NCI-H2196 treated with DMSO at 0.1 percent for 48 hours (cell line): ENCODE measurements around the gene NFIX.
"Not testable (repeated sequence)": the region's sequence is repeated elsewhere in the genome, so short reads cannot be mapped to it uniquely, and the experiment has no call there.

Experiments
- DNase-seq: peaks from one replicate; lab custom pipeline; 2025; ENCODE audit not compliant: unreplicated experiment; lab: John Stamatoyannopoulos, UW

The NFIX gene

DNA sequence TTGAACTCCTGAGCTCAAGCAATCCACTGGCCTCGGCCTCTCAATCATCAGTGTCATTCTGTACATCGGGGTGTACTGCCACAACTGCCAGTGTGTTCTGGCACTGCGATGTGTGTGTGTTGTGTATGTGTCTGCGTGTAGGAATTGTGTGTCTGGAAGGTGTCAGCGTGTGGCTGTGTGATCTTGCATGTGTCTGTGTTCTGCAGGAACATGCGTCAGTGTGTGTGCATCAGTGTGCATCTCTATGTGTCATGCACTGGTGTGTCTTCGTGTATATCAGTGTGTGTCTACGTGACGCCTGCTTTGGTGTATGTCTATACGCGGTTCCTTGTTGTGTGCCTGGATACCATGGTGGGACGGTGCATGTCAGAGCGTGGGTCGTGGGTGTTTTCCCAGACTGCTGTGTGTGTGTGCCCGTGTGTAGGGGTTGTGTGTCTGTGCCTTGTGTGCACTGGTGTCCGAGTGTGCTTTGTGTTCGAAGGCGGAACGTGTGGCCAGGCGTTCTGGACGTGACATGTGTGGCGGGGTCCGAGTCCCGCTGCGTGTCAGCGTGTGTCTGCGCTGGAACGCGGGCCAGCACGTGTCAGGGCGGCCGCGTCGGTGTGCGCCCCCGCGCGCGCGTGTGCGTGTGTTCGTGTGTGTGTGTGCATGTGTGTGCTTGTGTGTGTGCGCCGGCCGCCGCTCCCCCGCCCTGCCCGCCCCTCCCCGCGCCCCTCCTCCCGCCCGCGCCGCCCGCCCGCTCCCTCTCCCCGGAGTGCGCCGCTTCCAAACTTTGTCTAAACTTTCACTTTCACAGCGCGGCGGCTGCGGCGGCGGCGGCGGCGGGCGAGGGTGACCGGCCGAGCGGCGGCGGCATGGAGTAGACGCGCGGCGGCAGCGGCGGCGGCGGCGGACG, at the start of gene NFIX:
NFIX (plus strand) TSS at position 775 of the 895 bp plus-strand sequence. CDS start 363 bp downstream, outside the sequence.
- no peak for DNase-seq

DNA sequence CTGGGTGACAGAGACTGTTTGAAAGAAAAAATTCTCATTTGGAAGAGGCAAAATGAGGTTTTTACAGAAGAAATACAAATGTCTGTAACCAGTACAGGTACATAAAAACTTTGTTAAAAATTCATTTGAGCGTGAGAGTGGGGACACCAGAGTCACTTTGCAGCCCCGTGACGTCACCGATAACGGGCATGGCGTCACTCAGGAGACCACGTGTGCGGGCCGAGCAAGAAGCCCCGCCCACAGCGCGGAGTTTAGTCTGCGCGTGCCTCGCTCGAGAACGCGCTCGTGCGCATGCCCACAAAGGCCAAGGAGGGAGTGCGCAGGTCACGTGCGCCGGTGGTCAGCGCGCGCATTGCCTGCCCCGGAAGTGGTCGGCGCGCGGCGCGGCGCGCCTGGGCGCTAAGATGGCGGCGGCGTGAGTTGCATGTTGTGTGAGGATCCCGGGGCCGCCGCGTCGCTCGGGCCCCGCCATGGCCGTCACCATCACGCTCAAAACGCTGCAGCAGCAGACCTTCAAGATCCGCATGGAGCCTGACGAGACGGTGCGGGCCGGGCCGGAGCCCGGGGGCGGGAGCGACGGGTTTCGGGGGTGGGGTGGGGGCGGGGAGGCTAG, 49.7 kb upstream of the NFIX start, which contains the start of gene RAD23A:
RAD23A (plus strand) TSS at position 384 of the 613 bp plus-strand sequence; CDS start at position 471, 87 bp downstream.
- DNase-seq = peak; percentile 92

DNA sequence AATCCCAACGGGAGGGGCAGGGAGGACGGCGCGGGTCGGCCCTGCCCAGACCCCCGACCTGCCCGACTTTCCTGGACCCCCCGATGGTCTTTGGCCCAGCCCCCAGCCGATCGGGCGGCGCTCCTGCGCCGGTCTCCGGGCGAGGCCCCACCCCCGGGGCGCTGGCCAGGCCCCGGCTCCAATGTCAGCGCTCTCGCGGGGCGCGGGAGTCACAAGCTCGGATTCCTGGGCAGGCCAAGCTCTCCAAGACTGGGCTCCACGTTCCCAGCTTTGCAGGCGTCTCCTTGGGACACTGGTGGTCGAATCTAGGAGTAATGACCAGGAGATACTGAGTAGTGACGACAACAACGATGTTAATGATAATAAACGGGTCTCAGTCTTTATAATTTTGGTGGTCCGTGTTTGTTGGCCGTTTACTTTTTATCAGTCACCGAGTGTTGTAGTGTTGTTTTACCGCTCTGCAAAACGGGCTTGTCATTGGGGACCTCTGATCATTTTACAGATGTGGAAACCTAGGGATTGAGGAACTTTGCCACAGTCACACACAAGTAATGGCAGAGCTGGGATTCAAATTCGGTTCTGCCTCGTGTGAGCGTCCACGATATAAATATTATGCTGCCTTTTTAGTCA, 49.1 kb upstream of the NFIX start:
- peak; percentile 42 for DNase-seq

DNA sequence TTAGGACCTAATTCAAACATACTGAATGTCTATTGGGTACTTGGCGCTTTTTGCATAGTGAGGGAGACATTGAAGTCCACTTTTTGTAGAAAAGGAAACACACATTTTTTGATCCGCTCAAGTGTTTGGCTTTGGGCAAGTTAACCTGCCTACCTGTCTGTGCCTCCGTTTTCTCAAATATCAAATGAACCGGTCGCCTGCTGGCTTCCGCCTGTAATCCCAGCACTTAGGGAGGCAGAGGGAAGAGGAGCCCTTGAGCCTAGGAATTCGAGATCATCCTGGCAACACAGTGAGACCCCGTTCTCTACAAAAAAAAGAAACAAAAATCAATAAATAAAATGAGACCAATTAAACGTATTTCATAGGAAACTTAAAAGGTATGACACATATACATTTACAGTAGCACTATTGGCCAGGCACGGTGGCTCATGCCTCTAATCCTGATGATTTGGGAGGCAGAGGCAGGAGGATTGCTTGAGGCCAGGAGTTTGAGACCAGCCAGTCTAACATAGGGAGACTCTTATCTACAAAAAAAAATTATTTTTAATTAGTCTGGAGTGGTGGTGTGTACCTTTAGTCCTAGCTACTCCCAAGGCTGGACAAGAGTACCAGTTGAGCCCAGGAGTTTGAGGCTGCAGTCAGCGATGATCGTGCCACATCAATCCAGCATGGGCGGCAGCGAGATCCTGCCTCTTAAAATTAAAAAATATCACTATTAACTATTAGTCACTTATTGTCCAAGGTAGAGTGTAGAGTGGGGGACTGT, 48.4 kb upstream of the NFIX start:
- DNase-seq = no peak

DNA sequence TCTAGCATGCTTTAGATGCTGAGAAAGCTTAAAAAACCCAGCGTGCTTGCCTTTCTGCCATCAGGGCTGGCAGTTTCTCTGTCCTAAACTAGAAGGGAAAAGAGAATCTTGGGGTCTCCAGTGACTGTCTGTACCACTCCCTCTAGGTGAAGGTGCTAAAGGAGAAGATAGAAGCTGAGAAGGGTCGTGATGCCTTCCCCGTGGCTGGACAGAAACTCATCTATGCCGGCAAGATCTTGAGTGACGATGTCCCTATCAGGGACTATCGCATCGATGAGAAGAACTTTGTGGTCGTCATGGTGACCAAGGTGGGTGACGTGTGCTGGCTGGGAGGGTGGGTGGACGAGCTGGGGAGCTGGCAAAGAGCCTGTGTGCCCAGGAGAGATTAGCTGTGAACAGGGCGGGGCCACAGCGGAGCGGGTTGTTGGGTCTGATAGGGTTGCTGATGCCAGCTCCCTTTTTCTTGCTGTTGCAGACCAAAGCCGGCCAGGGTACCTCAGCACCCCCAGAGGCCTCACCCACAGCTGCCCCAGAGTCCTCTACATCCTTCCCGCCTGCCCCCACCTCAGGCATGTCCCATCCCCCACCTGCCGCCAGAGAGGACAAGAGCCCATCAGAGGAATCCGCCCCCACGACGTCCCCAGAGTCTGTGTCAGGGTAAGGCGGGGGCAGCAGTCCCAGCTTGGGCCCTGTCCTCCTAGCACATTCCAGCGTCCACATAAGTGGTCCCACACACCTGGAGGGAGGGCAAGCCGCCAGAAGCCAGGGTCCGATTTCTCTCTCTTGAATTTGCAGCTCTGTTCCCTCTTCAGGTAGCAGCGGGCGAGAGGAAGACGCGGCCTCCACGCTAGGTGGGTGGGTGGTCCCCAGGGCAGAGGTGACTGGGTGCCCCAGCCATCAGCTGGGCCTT, 47.3 kb upstream of the NFIX start:
- DNase-seq = no peak

DNA sequence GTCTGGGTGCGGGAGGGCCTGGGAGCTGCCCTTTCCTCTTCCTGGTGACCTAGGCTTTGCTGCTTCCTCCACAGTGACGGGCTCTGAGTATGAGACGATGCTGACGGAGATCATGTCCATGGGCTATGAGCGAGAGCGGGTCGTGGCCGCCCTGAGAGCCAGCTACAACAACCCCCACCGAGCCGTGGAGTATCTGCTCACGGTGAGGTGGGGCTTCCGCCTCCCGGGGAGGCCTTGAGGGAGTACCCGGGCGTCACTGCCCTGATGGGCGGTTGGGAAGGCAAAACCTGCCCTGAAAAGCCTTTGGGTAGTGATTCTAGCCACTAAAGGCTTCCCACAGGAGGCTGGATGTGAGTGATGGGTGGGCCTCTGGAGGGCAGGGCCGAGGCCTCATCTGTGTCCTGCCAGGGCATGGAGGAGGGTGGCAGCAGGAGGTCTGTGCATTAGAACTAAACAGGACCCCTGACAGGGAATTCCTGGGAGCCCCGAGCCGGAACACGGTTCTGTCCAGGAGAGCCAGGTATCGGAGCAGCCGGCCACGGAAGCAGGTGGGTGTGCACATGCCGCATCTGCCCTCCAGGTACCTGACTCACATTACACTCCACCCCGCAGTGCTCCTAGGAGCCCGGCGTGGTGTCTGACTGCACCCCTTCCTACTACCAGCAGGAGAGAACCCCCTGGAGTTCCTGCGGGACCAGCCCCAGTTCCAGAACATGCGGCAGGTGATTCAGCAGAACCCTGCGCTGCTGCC, 46.5 kb upstream of the NFIX start:
- DNase-seq = no peak

DNA sequence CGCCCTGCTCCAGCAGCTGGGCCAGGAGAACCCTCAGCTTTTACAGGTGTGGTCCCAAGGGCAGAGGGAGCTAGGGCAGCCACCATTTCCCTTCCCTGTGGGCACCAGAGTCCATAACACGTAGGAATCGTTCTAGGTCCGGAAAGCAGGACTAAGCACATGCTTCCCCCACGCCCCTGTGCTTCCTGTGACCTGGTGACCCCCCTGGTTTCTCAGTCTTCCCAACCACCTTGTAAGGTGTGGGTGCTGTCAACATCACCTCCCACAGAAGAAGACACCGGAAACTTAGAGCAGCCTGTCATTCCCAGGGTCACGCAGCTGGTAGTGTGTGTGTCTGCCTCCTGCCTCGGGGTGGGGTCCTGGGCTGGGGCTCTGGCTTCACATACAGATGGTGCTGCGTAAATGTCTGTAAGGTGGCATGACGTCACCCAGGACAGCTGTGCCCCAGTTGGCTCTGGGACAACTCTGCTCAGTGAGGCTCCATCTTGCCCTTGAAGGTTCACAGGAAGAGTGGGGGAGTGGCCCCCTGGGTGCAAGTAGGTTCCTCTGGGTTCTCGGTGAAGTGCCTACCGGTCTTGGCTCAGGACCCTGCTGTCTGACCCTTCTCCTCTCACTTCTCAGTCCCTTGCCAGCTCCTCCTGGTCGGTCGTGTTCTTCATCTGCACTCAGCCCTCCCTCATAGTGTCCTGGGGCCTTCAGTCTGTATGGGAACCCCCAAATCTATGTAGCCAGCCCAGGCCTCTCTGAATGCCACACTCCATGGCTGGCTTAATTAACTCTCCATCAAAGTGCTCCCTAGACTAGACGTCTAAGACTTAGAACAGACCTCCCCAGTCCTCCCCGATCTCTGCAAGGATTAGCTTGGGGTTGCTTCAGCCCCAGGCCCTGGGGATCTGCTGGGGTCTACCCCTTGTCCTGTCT, 45.7 kb upstream of the NFIX start:
- no peak for DNase-seq

DNA sequence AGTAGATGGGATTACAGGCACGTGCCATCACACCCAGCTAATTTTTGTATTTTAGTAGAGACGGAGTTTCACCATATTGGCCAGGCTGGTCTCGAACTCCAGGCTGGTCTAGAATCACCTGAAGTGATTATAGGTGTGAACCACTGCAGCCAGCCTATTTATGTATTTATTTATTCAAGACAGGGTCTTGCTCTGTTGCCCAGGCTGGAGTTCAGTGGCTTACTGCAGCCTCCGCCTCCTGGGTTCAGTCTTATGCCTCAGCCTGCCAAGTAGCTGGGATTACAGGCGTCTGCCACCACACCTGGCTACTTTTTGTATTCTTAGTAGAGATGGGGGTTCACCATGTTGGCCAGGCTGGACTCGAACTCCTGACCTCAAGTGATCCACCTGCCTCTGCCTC, 43.2 kb upstream of the NFIX start:
- DNase-seq = not testable (repeated sequence)

DNA sequence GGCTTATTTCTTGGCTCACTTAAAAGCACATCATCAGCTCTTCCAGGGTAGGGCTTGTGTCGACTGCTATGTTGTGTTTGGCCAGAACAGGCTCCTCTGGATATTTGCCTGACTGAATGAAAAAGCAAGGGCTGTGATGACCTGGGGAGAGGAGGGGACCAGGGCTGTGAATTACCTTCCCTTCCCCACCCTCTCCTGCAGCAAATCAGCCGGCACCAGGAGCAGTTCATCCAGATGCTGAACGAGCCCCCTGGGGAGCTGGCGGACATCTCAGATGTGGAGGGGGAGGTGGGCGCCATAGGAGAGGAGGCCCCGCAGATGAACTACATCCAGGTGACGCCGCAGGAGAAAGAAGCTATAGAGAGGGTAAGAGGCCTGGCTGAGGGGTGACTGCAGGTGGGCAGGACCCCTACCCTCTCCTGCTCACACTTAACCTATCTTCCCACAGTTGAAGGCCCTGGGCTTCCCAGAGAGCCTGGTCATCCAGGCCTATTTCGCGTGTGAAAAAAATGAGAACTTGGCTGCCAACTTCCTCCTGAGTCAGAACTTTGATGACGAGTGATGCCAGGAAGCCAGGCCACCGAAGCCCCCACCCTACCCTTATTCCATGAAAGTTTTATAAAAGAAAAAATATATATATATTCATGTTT, 42.7 kb upstream of the NFIX start:
- no peak for DNase-seq

DNA sequence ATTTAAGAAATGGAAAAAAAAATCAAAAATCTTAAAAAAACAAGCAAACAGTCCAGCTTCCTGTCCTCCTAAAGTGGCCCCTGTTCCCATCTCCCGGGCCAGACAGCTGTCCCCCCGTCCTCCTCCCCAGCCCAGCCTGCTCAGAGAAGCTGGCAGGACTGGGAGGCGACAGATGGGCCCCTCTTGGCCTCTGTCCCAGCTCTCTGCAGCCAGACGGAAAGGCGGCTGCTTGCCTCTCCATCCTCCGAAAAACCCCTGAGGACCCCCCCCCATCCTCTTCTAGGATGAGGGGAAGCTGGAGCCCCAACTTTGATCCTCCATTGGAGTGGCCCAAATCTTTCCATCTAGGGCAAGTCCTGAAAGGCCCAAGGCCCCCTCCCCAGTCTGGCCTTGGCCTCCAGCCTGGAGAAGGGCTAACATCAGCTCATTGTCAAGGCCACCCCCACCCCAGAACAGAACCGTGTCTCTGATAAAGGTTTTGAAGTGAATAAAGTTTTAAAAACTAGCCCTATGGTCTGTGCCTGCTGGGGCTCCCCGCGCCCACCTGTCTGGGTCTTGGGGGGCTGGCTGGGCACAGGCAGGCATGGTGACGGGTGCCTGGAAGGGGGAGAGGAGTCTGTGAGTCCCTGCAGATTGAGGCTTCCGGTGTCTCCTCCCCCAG, 42.0 kb upstream of the NFIX start:
- DNase-seq = no peak

DNA sequence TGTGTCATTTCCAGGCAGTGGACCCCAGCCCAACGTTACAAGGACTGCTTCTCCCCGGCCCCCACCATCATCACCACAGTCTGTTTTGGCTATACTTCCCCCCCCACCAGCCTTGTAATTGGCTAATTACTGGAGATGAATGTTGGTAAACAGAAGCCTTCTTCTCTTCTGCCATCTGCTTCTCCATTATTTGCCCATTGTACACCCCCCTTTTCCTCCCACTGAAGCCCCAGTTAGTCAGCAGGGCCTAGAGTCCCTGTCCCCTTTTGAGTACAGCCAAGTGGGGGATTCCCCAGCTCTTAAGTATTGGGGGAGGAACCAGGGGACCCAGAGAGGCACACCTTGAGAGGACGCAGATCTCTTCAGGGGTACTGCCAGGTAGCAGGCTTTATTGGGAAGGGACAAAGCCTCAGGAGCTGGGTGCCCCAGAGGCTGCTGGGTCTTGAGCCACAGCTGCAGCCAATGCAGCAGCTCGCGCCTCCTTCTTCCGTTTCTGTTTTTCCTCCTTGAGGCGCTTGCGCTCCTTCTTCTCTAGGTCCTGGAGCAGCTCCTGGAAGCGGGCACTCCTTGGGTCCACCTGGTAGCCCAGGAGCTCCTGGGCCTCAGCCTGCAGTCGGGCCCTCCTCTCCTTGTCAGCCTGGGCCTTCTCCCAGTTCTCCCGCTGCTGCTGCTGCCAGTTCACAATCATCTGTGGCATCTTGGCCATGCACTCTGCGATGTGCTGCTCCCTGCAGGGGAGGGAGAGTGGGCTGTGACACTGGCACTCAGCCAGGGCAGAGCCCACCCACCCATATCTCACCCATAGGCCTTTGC, 41.3 kb upstream of the NFIX start:
- DNase-seq = no peak

DNA sequence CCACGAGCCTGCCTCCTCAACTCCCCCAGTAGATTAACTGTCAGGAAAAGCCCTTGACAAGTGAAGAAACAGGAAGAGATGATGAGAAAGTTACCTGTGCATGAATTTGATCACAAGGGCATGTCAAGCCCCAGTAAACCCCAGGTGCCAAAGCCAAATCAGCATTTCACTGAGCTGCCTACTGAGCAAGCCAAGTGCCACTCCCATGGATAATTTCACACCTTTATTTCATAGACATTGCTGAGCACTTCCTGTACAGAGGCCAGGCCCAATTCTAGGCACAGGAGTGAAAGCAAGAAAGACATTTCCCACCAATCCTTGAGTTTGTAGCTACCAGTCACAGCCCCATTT, 40.7 kb upstream of the NFIX start:
- no peak for DNase-seq

DNA sequence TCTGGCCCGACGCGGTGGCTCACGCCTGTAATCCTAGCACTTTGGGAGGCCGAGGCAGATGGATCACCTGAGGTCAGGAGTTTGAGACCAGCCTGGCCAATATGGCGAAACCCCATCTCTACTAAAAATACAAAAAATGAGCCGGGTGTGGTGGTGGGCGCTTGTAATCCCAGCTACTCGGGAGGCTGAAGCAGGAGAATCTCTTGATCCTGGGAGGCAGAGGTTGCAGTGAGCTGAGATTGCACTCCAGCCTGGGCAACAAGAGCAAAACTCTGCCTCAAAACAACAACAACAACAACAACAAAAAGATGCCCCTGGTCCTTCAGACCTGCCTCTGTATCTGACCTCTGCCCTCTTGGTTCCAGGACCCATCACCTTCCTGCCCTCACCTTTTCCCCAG, 39.7 kb upstream of the NFIX start:
- not testable (repeated sequence) for DNase-seq

DNA sequence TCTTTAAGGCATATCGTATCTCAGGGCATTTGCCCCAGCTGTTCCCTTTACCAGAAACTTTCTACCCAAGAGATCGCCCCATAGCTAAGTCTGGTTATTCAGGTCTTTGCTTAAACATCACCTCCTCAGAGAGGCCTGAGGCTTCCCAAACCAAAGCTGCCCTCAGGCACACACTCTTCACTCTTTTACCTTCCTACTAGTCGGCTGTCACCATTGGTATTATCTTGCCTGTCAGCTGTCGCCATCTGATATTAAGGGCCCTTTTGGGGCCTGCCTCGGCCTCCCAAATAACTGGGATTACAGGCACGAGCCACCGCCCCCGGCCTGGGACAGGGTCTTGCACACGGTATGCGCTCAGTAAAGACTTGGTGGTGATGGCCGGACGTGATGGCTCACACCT, 39.3 kb upstream of the NFIX start:
- no peak for DNase-seq

DNA sequence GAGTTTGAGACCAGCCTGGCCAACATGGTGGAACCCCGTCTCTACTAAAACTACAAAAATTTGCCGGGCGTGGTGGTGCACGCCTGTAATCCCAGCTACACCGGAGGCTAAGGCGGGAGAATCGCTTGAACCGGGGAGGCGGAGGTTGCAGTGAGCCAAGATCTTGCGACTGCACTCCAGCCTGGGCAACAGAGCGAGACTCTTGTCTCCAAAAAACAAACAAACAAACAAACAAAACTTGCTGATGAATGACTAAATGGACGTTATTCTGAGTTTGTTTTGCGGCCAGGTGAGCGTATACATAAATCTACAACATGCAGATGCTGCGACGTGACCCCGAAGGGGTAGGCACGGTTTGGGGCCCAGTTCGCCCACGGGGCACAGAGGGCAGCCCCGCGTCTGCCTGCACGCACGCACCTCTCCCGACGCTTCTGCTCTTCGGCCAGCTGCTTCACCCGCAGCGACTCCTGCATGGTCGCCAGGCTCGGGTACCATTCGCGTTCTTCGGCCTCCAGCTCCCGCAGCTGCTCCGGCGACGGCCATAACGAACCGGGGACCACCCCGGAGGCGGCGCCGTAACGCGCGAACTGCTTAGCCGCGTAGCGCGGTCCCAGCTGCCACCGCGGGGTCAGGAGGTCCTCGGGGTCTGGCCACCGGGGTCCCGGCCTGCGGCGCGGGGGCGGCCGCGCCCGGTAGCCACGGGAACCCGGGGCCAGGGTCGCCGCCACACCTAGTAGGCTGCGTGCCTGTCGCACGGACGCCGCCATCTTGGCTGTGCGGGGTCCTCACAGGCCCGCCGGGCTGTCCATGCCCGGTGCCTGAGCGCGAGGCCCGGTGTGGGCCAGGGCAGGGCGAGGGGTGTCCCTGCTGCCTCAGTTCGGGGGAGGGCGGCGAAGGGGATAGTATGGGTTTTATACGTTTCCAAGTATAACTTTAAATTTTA, 38.6 kb upstream of the NFIX start, which contains the start of gene GADD45GIP1:
GADD45GIP1 (minus strand) TSS at position 778 of the 943 bp plus-strand sequence; CDS start at position 767, 11 bp downstream.
- peak; percentile 62 for DNase-seq
